ENCODE data around the gene TTC34. TPM values are rescaled to one million over a fixed set of nuclear protein-coding genes. Genes with fewer than 3 reads are reported as not detected.

TTC34 gene
- total and polyA plus RNA-seq, 2 donors from 2014 or later = 0.15 to 2.4 TPM

DNA sequence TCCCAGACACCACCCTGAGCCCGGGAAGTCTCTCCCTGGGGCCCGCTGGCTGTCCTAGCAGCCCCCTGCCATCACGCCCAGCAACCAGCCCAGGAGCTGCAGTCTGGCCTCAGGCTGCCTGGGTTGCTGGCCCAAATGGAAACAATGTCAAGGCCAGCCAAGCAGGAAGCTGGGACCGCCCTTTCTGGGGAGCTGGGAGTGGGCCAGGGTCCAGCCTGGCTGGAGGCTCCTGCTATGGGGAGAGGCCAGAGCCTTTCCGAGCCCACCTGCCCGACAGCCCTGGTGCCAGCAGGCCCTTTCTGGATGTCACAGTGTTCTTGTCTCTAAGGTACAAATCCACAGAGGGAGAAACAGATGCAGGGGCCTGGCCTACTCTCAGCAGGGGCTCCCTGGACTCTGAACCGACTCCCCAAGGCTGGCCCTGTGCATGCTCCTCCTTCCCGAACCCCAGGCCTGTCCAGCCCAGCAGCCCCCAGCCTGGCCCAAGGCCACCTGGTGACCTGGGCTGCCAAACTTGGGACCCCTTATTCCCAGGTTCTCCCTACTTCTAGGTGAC, 167.5 kb downstream of the TTC34 start:
- Histone ChIP-seq H3K4me3 (ENCODE audit: low read length in 3 of 3) (no peak overlapping the region), H3K36me3 (ENCODE audit: control insufficient read depth in 2 of 3, insufficient read depth in 3 of 3, low read length in 3 of 3) (no peaks in the 10 kb centered on the region), H3K27me3 (ENCODE audit: control insufficient read depth, insufficient read depth, low read length) (peaks cover 8% of the 10 kb centered on the region), H3K9ac (ENCODE audit: low read length in 3 of 3) (no peak overlapping the region), H3K4me1 (ENCODE audit: control insufficient read depth in 2 of 3, insufficient read depth in 2 of 3, low read depth in 1 of 3, low read length in 3 of 3) (no peaks in the 10 kb centered on the region), H3K27ac (ENCODE audit: low read depth in 2 of 2, low read length in 2 of 2) (no peak overlapping the region), H3K9me3 (ENCODE audit: control insufficient read depth in 2 of 3, insufficient read depth in 1 of 3, low read length in 3 of 3) (peaks cover 0 to 6% (median 3%) of the 10 kb centered on the region in 3 donors)
- intact Hi-C loops (cut with DNase I) = no loop called here
- FAIRE-seq = no peak
- TF ChIP-seq, protein P1, sequence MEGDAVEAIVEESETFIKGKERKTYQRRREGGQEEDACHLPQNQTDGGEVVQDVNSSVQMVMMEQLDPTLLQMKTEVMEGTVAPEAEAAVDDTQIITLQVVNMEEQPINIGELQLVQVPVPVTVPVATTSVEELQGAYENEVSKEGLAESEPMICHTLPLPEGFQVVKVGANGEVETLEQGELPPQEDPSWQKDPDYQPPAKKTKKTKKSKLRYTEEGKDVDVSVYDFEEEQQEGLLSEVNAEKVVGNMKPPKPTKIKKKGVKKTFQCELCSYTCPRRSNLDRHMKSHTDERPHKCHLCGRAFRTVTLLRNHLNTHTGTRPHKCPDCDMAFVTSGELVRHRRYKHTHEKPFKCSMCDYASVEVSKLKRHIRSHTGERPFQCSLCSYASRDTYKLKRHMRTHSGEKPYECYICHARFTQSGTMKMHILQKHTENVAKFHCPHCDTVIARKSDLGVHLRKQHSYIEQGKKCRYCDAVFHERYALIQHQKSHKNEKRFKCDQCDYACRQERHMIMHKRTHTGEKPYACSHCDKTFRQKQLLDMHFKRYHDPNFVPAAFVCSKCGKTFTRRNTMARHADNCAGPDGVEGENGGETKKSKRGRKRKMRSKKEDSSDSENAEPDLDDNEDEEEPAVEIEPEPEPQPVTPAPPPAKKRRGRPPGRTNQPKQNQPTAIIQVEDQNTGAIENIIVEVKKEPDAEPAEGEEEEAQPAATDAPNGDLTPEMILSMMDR (IDR thresholded peaks at IDR 0.05; ENCODE audit: borderline replicate concordance, extremely low read depth, insufficient read depth) = no peak
- DNase-seq = no peak

- H3K27ac ChIP-seq (ENCODE audit: low read depth in 2 of 2, low read length in 2 of 2) = no peak overlapping the region
- H3K4me1 ChIP-seq (ENCODE audit: control insufficient read depth in 2 of 3, insufficient read depth in 2 of 3, low read depth in 1 of 3, low read length in 3 of 3) = no peaks in the 10 kb centered on the region
- H3K9me3 ChIP-seq (ENCODE audit: control insufficient read depth in 2 of 3, insufficient read depth in 1 of 3, low read length in 3 of 3) = peaks cover 0 to 6% (median 3%) of the 10 kb centered on the region in 3 donors
- peaks cover 8% of the 10 kb centered on the region for H3K27me3 ChIP-seq (ENCODE audit: control insufficient read depth, insufficient read depth, low read length)
- TF ChIP-seq, protein P1 (IDR thresholded peaks at IDR 0.05; ENCODE audit: borderline replicate concordance, extremely low read depth, insufficient read depth) = no peak
- H3K9ac ChIP-seq (ENCODE audit: low read length in 3 of 3) = no peak overlapping the region
- H3K36me3 ChIP-seq (ENCODE audit: control insufficient read depth in 2 of 3, insufficient read depth in 3 of 3, low read length in 3 of 3) = no peaks in the 10 kb centered on the region
- FAIRE-seq (no peak), DNase-seq (no peak)
- intact Hi-C loops (cut with DNase I) = no loop called here
- no peak overlapping the region for H3K4me3 ChIP-seq (ENCODE audit: low read length in 3 of 3)
Observed at GRCh38 chr1:2633366-2633935, 168.0 kb downstream of the TTC34 start.

DNA sequence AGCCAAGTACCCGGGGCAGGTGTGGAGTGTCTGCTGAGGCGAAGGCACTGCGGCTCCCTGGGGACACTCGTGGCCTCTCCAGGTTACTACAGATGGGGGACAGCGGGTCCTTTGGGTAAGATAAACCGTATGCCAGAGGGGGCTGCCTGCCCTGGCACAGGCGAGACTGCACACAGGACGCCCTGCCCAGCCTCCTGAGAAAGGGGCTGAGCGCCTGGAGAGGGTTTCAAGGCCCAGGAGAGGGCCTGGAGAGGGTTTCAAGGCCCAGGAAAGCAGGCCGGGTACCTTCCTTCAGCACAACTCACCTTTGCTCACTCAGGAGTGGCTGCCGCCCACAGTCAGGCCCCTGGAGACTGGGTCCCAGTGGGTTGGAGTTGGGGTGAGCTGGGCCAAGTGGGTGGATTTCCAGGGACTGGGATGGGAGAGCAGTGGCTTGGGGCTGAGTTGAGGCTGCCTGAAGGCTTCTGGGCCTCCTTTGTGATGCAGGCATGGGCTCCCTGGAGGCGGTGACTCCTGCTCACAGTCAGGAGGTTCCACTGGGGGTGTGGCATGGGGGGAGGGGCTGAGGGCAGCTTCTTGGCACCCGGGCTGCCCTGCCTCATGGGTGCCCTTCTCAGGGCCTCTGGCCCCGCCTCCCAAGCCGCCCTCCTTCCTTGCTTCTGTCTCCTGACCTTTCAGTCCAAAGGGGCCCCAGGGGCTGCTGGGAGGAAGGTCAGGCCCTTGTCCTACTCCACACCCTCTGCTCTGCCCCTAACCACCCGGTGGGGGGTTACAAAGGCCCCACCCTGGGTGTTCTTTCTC, 168.7 kb downstream of the TTC34 start, which contains the start of gene MMEL1:
Gene MMEL1 (minus strand): TSS at position 456 of the 801 bp plus-strand sequence. CDS start 3,532 bp downstream, outside the sequence.
- FAIRE-seq = no peak
- H3K9ac ChIP-seq (ENCODE audit: low read length in 3 of 3) = no peak within 1 kb of the TSS

More for the DNA sequence above, 168.7 kb downstream of the TTC34 start, which contains the start of gene MMEL1:
- Histone ChIP-seq H3K4me1 (ENCODE audit: control insufficient read depth in 2 of 3, insufficient read depth in 2 of 3, low read depth in 1 of 3, low read length in 3 of 3) (no peaks in the 10 kb centered on the region), H3K27me3 (ENCODE audit: control insufficient read depth, insufficient read depth, low read length) (peaks cover 8% of the 10 kb centered on the region), H3K36me3 (ENCODE audit: control insufficient read depth in 2 of 3, insufficient read depth in 3 of 3, low read length in 3 of 3) (no peaks in the 10 kb centered on the region), H3K4me3 (ENCODE audit: low read length in 3 of 3) (no peak within 1 kb of the TSS), H3K9me3 (ENCODE audit: control insufficient read depth in 2 of 3, insufficient read depth in 1 of 3, low read length in 3 of 3) (peaks cover 0 to 6% (median 3%) of the 10 kb centered on the region in 3 donors), H3K27ac (ENCODE audit: low read depth in 2 of 2, low read length in 2 of 2) (no peak within 1 kb of the TSS)
- TF ChIP-seq, protein P1 (IDR thresholded peaks at IDR 0.05; ENCODE audit: borderline replicate concordance, extremely low read depth, insufficient read depth) = no peak
- intact Hi-C loops (cut with DNase I) = no loop called here
- no peak for DNase-seq
